Suprapubic skin (tissue), 4 donors: ENCODE measurements around the gene GRIK3.

Experiments used
- POLR2A ChIP-seq, 2 donors: fragments of 450-650 bp; IDR thresholded peaks; one replicate each; pipeline ENCODE4 v1.6.1; 2017; ENCODE audit warnings: antibody characterized with exemption in 2 of 2, mild to moderate bottlenecking in 2 of 2, moderate library complexity in 2 of 2
- POLR2AphosphoS5 ChIP-seq, 3 donors: sonication (generic); formaldehyde crosslinking; IDR thresholded peaks; one replicate each; pipeline ENCODE4 v1.6.1; 2017; ENCODE audit warnings: antibody characterized with exemption in 3 of 3
- TF ChIP-seq, protein P1 (sequence below), 2 donors: fragments of 200-600 bp in 1 of 2; fragments of 450-650 bp in 1 of 2; sonication (generic) in 1 of 2; IDR thresholded peaks; one replicate each; pipeline ENCODE4 v1.5.1; 2016 to 2019; ENCODE audit warnings: antibody characterized with exemption in 2 of 2, mild to moderate bottlenecking in 1 of 2, moderate library complexity in 1 of 2

DNA sequence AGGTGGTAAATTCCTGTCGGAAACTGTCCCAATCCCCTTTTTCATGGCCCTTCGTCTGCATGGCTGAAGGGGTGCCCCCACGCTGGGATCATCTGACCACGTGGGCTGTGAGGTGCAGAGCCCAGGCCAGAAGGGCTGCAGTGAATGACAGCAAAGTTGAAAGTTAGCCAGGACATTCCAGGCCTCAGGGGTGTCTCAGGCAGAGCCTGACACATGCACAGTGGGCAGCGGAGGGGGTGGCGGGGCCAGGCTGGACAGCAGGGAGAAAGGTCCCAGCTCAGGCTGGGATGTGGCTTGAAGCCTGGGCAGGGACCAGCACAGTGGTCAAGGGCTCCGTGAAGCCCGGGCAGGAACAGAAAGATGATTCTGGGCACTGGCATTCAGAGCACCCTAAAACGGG, 49.6 kb downstream of the GRIK3 start:
- TF ChIP-seq, protein P1, sequence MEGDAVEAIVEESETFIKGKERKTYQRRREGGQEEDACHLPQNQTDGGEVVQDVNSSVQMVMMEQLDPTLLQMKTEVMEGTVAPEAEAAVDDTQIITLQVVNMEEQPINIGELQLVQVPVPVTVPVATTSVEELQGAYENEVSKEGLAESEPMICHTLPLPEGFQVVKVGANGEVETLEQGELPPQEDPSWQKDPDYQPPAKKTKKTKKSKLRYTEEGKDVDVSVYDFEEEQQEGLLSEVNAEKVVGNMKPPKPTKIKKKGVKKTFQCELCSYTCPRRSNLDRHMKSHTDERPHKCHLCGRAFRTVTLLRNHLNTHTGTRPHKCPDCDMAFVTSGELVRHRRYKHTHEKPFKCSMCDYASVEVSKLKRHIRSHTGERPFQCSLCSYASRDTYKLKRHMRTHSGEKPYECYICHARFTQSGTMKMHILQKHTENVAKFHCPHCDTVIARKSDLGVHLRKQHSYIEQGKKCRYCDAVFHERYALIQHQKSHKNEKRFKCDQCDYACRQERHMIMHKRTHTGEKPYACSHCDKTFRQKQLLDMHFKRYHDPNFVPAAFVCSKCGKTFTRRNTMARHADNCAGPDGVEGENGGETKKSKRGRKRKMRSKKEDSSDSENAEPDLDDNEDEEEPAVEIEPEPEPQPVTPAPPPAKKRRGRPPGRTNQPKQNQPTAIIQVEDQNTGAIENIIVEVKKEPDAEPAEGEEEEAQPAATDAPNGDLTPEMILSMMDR (IDR thresholded peaks at IDR 0.05) = no peak
- TF ChIP-seq POLR2AphosphoS5 (IDR thresholded peaks at IDR 0.05) = no peak
- TF ChIP-seq POLR2A (IDR thresholded peaks at IDR 0.05) = no peak
